PFSK-1 (cell line): Measurements from ENCODE around the gene TTC38.

Source experiments
- POLR2AphosphoS5 ChIP-seq: IDR thresholded peaks from 2 replicates; pipeline ENCODE4 v1.6.1; 2012; ENCODE audit warnings: low read depth, mild to moderate bottlenecking, control low read depth, low read length, moderate library complexity
- TAF1 ChIP-seq: IDR thresholded peaks from 2 replicates; pipeline ENCODE4 v1.6.1; 2012; ENCODE audit warnings: low read length, control low read depth, borderline replicate concordance; ENCODE audit not compliant: insufficient read depth

GRCh38 chr22:46245511-46245910 is 22.3 kb upstream of the TTC38 start:
- no peak for TF ChIP-seq POLR2AphosphoS5
- TF ChIP-seq TAF1 = no peak
